T-helper 9 cell (primary cell): Measurements from ENCODE around the gene MAGI1.

Experiments
- DNase-seq: peaks from one replicate; pipeline ENCODE4 v3.0.0-alpha.2; 2020

The MAGI1 gene

GRCh38 chr3:65658401-65658800 is 380.3 kb downstream of the MAGI1 start:
- no peak for DNase-seq

- DNase-seq: no peak
These were observed 383.7 kb downstream of the MAGI1 start for GRCh38 chr3:65655061-65655460.

- DNase-seq: no peak
These were observed 385.0 kb downstream of the MAGI1 start for GRCh38 chr3:65653731-65654130.

- no peak for DNase-seq
These were observed 388.5 kb downstream of the MAGI1 start for GRCh38 chr3:65650247-65650646.

GRCh38 chr3:65647369-65647768 is 391.3 kb downstream of the MAGI1 start:
- DNase-seq: no peak

GRCh38 chr3:65642883-65643282 is 395.8 kb downstream of the MAGI1 start:
- no peak for DNase-seq

- DNase-seq: no peak
These were observed 396.9 kb downstream of the MAGI1 start for GRCh38 chr3:65641777-65642176.

GRCh38 chr3:65641045-65641444 is 397.7 kb downstream of the MAGI1 start:
- no peak for DNase-seq

GRCh38 chr3:65639444-65639843 is 399.3 kb downstream of the MAGI1 start:
- DNase-seq: no peak

- DNase-seq: no peak
These were observed 400.4 kb downstream of the MAGI1 start for GRCh38 chr3:65638301-65638700.

- no peak for DNase-seq
These were observed 402.4 kb downstream of the MAGI1 start for GRCh38 chr3:65636326-65636725.

- DNase-seq: no peak
These were observed 403.1 kb downstream of the MAGI1 start for GRCh38 chr3:65635657-65636056.

- DNase-seq: no peak
These were observed 405.6 kb downstream of the MAGI1 start for GRCh38 chr3:65633018-65633638.

- no peak for DNase-seq
These were observed 406.3 kb downstream of the MAGI1 start for GRCh38 chr3:65632414-65632813.

- no peak for DNase-seq
These were observed 409.7 kb downstream of the MAGI1 start for GRCh38 chr3:65628978-65629377.

- DNase-seq: no peak
These were observed 411.7 kb downstream of the MAGI1 start for GRCh38 chr3:65627062-65627461.

GRCh38 chr3:65625305-65625704 is 413.4 kb downstream of the MAGI1 start:
- DNase-seq: no peak

- DNase-seq: no peak
These were observed 415.4 kb downstream of the MAGI1 start for GRCh38 chr3:65623362-65623761.

GRCh38 chr3:65619888-65620287 is 418.8 kb downstream of the MAGI1 start:
- DNase-seq: no peak

- no peak for DNase-seq
These were observed 419.3 kb downstream of the MAGI1 start for GRCh38 chr3:65619451-65619881.

GRCh38 chr3:65618599-65618998 is 420.1 kb downstream of the MAGI1 start:
- DNase-seq: no peak

- DNase-seq: no peak
These were observed 420.9 kb downstream of the MAGI1 start for GRCh38 chr3:65617787-65618186.

- DNase-seq: no peak
These were observed 421.5 kb downstream of the MAGI1 start for GRCh38 chr3:65617209-65617608.

- DNase-seq: no peak
These were observed 422.2 kb downstream of the MAGI1 start for GRCh38 chr3:65616563-65616962.

- no peak for DNase-seq
These were observed 423.4 kb downstream of the MAGI1 start for GRCh38 chr3:65615329-65615728.
